GM21447 (cell line): ENCODE measurements around the gene ITGA5.

Experiments
- ATAC-seq: cut with Tn5 transposase; IDR thresholded peaks from one replicate; pipeline ENCODE4 v1.9.1; 2021; ENCODE audit not compliant: unreplicated experiment

Gene ITGA5

DNA sequence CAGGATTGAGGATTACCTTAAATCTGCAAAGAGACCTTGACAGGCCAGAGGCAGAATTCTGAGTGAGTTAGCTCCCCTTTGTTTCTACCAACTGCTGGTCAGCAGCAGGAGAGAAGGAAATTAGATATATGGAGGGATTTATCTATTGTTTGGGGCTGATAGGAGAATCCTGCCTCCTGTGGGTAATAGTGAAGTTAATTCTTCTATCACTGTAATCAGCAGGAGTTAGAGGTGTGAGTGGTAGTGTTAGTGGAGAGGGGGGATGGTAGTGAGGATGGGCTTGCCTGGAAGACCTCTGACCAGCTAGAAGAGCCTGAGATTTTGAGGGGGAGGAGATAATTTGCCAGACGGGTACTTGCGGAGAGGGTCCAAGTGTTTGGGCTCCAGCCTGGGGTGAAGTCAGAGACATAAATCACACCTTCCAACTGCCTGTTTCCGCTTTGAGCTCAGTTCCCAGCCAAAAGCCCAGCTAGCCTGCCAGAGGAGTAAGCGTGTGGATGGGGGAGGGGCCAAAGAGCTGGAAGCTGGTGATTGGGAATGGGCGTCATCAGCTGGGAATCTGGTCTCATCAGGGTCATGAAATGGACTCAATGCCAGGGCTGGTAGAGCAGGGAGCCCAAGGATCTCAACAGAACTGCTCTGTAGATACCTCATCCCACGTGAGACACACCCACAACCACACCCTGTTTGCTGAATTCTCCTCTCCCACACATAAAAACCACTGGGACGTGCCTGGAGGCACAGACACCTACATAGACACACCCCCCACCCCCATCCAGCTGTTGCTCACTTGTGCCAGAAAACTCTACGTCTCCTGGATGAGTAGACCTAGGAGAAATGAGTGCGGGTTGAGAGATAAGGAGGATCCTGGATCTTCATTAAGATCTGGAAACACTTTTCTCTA is 13.1 kb upstream of the ITGA5 start:
- no peak for ATAC-seq

GRCh38 chr12:54430471-54431069 is 11.5 kb upstream of the ITGA5 start:
- ATAC-seq = no peak

GRCh38 chr12:54429014-54429471 is 10.0 kb upstream of the ITGA5 start:
- ATAC-seq = no peak

DNA sequence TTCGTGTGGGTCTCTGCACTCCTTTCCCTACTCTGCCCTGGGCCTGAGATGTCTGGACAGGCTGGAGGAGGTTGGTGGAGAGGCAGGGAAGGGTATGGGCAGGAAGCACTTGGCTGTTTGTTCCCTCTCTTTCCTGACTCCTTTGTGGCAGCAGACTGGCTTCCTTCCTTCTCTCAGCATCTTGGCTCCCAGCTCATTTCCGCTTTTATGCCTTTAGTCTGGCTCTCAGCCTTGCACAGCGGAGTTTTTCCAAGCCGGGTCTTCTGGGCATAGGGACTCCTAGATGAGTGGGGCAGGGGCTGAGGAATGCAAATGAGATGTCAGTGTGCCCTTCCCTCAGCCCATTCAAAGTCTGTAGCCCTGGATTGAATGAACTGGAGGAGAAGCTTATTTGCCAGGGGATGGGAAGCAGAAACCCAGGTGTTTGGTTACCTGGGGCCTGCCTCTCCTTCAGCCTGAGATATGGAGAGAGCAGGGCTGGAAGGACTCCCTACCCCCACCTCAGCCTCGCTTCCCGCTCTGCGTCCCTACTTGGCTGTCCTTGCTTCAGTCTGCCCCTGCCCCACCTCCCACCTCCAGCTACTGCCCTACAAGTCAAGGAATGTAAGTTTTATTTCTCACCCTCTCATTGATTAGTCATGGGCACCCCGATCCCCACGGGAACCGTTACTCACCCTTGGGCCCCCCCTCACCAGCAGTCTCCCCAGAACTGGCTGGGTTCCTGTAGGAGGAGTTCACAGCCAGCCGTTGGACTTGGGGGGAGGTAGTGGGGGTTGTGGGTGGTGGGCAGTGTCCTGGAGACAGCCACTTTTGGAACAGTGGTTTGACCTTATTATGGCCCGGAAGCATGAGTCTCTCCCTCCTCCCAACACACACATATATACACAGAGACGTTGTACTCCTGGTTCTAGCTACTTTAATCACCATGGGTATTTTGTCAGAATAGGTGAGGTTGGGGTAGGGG is 9.3 kb upstream of the ITGA5 start:
- ATAC-seq = no peak

DNA sequence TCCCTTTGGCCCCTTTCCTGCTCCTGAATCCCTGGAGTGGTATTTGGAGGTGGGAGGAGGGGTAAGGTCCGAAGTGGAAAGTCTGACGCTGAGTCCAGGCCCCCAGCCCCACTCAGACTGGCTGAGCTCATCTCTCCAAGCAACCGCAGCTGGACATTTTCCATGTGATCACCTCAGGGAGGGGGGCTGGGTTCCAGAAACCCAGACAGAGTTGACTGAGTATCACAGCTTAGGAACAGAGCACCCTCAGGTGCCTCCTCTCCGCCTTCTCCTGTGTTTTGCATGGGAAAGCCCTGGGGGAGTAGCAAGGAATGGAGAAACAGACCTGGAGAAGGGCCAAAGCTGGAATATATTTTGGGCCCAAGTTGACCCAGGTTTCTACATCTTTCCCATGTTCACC is 8.0 kb upstream of the ITGA5 start:
- no peak for ATAC-seq

GRCh38 chr12:54426690-54427089 is 7.6 kb upstream of the ITGA5 start:
- no peak for ATAC-seq

DNA sequence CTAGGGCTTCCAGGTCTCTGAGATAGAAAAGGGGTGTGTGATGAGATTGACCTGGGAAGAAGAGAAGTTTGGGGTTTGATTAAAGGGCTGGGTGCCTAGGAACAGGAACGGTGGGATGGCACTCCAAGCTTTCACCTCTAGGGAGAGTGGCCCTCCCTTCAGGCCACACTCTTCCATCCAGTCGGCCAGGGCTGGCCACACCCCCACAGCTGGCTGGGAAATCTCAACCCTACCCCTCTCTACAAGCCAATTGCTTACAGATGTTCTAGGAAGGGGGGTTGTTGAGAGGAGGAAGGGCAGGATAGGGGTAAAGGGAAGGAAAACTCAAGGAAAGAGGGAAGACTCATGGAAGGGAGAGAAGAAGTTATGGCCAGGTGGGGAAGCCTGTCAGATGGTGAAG is 6.6 kb upstream of the ITGA5 start:
- no peak for ATAC-seq

DNA sequence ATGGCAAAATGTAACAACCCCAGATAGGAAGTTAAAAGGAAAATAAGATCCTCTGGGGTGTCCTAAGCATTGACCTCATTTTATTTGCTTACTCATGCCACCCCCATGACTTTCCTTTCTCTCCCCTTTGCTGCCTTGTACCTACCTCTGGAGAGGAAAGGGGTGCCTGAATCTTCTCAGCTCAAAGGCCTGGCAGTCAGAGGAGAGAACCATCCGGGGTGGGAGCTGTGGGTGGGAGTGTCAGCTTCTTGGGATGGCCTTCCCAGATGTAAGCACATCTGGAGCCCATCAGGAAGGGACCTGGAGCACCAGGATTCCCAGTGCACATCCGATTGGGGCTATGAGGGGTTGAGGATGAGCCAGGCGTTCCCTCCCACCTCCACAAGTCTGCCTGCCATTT is 5.2 kb upstream of the ITGA5 start:
- ATAC-seq = no peak

- no peak for ATAC-seq
Observed at GRCh38 chr12:54423816-54424150, 4.7 kb upstream of the ITGA5 start.

DNA sequence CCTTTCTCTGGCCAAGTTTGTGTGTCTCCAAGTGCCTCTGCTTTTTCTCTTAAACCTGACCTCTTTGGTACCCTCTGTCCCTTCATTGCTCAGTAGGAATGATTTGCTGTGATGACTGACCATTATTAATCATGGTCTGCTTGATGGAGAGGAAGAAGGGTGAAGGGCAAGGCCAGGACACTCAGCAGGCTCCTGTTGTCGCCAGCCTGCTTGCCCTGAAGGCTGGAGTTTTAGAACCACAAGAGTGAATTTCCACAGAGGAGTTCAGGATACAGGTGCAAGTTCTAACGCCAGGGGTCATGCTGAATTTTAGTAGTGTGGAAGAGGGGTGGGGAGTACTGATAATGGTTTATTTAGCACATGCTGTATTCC is 2.8 kb upstream of the ITGA5 start:
- no peak for ATAC-seq

- ATAC-seq = no peak
Observed at GRCh38 chr12:54421175-54421878, 2.3 kb upstream of the ITGA5 start.

DNA sequence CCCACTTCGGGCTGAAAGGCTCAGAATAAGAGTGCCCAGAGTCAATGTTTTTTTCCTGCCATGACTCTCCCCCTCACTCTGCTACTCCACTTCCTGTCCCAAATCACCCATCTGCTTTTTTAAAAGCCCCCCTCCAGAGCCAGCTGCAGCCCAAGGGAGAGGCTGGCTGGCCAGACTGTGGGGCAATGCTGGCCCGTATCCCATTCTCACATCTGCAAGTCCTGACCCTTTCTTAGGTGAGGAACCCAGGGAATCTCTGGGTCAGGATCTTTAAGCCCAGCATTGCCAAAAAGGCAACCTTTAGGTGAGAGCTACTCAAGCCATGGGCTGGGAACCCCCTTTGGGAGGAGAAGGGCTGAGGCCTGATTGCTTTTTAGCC is 1.7 kb upstream of the ITGA5 start:
- ATAC-seq = no peak

DNA sequence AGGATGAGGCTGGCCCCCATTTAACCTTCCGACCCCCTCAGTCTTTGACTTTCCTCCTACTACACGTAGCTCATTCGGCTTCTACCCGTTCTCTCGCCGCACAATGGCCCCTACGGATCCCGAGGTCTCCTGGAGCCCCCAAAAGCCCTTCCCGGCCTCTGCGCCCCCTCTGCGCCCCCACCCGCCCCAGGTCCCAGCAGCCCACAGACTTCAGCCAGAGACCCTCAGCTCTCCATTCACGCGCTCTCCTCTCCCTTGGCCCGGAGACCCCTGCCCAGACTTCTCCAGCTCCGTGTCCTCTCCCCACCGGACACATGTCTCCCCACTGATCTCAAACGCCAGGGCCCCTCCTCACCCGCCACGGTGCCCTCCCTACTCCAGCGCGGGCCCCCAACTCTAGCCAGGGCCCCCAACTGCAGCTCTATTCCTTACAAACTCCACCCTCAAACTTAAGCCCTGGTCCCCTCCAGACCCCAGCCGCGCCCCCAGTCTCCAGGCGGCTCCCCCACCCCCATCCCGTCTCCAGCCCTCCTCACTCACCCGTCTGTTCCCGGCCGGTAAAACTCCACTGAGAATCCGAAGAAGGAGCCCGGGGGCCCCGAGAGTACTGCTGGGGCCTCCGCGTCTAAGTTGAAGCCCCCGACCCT is 502 bp downstream of the ITGA5 start:
- no peak for ATAC-seq

- ATAC-seq = no peak
Observed at GRCh38 chr12:54417712-54418440, 1.2 kb downstream of the ITGA5 start.

DNA sequence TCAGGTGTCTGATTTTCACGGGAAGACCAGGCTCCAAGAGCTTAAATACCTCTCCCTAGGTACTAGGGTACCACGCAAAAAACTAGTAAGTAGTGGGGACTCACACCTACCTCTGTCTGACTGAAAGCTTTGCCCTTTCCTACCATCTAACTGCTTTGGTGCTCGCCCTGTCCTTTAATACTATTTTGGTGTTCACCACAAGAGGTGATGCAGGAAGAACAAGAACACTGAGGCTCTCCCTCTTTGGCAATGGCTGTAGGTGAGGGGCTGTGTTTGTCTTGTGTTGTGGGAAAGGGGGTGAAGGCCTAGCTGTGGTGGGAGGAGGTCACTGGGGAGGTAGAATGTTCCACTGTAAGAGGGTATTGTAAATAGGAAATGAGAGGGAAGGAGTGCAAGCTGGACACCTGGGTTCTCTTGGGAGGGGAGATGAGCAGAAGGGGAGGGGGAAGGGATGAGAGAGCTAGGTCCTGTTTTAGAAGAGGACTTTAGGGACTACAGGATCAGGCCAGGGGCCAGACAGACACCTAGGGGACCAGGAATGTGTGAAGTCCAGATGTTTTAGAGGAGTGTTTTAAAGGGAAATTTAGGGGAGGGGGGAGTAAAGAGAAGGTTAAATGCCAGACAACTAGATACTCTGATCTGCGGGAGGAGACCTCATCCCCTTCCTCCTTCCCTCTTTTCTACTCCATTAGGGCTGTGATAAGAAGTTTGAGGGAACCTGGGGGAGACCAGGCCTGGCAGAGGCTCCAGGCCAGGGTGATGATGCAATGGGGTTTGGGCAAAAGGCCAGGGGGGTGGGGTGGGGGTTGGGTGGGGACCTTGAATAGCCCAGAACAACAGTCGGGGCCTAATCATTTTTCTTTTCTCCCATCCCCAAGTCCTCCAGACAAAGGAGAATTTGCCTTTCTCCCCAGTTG is 2.1 kb downstream of the ITGA5 start:
- ATAC-seq = no peak

- no peak for ATAC-seq
Observed at GRCh38 chr12:54415221-54415929, 3.7 kb downstream of the ITGA5 start.

GRCh38 chr12:54413284-54414190 is 5.5 kb downstream of the ITGA5 start:
- peak; percentile 76 for ATAC-seq
